GM19240 (cell line): ENCODE measurements around the gene ZNF516.

Experiments
- DNase-seq: peaks from one replicate; pipeline ENCODE4 v3.0.0; 2011; ENCODE audit warnings: low spot score; ENCODE audit not compliant: insufficient read length

Gene ZNF516

DNA sequence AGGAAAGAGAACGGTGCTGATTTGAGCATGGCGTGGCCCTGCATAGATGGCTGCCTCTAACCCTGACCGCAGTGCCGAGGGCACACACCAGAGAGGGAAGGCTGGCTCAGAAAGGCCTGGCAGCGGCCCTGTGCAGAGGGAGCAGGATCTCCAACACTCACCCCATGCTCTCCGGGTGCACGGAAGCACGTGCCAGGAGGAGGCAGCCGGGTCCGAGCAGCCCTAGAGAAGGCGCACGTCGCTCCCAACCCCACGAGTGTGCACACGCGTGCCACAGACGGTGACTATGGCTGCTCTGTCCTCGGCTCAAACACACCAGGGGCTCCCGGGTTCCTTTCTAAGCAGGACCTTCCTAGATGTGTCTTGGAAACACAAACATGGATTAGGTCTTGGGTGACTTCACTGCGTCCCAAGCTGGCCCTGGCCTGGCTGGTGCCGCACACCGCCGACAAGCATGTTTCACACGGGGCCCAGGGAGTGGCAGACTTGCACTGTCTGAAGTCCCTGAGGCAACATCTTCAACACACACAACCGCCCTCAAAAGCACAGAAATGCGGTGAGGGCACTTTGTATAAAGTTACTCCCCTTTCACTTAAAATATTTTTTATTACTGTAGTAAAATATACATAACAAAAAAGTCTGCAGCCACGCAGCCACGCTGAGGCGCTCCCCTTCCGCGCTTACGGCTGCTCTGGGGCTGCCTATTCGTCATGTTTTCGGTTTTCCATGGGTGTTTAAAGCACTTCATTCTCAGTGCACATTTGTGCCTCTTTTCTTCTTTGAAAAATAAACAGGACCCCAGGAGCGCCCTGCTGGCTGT, 110.0 kb downstream of the ZNF516 start:
- DNase-seq = no peak

DNA sequence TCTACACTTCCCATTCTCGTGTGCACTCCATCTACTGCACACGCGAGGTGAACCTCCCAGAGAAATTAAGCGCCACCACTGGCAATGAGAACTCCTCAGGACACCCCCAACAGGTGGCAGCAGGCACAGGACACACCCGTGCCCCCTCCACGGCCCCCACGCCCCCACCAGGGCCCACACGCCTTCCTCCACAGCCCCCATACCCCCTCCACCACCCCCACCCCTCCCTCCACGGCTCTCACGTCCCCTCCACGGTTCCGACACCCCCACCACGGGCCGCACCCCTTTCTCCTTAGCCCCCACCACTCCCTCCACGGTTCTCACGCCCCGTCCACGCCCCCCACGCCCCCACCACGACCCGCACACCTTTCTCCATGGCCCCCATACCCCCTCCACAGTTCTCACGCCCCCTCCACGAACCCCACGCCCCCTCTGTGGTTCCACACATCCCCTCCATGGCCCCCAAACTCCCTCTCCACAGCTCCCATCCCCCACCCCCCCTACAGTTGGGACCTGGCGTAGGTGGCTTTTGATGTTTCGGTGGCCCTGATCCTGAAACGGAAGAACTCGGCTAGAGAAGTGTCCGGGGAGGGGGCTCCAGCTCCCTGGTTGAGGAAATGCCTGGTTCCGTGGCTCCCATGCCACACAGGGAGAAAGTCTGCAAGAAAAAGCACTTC, 110.8 kb downstream of the ZNF516 start:
- DNase-seq = no peak

DNA sequence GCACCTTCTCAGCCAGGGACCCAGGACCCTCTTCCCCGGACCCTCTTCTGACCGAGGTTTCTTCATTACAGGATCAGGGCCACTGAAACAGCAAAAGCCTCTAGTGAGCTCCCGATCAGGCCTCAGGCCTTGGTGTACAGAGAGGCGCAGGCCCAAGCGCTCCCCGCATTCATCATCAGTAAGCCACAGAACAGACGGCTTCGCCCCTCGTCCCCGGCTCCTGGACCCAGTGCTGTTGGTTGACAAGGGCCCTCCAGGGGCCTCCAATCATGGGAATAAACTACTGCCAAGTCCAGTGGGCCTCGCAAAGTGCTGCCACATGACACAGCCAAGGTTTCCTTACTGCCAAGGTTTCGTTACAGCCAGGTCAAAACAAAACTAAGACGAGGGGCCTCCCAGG, 111.4 kb downstream of the ZNF516 start:
- no peak for DNase-seq

DNA sequence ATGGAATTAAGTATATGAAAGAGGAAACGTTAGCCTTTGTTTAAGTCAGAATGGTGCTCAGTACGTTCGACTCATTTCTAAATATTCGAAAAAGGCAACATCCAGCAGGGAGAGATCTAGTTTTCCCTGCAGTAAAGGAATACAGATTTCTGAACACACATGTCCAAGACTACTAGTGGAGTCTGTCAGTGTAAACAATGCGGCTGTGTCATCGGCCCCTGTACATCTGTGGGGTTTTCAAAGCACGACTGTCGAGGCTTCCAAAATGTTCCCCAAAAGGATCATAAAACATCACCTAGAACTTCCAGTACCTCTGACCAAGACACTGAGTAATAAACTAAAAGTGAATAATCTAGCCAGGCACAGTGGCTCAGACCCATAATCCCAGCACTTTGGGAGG, 112.8 kb downstream of the ZNF516 start:
- DNase-seq = no peak

DNA sequence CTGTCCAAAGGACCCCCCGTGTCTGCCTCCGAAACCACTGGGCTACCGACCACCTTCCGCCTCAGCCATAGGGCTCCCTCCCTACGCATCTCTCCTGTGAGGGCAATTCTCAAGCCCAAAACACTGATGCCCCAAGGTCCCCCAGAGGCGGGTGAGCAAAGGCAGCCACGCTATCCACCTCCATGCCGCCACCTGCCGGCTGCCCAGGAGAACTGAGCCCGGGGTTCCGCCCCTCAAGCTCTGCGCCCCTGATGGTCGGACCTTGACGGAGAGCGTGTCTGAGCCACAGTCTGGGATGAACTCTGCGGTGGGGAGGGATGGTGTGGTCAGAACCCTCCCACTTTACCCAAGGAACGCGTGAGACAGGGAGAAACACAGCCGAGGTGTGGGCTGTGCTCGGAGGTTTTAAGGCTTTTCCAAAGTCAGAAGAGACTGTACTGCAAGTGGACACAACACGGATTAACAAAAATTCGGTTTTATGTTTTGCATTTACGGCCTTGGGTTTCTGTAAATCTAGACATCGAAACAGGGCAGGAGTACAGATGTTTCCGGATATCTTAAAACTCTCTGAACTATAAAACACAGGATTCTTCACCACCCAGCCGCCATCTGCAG, 114.1 kb downstream of the ZNF516 start:
- no peak for DNase-seq

DNA sequence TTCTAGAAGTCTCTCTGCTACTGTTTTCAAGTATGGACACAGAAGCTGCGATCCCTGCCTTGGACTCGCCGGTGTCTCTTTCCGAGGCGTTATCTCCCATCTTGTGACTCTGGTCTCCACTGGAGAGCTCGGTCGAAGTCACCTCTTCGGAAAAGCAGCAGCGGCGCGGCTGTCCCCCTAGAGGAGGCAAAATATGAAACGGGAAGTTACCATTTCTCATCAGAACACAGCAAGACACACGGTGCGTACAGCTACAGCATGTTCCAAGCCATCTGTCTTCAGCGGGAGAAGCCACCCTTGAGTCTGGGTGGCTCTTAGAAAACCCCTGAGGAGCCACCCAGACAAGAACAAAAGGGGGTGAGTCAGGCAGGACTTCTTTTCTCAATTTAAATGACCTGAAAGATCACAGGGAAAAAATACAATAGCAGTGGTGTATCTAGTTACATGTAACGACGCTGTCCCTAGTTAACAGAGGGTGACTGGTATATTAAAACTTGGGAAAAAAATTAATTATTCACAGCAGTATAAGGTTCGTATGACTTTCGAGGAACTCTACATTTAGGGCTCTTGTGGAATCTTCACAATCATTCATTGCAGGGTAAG, 114.8 kb downstream of the ZNF516 start:
- no peak for DNase-seq

DNA sequence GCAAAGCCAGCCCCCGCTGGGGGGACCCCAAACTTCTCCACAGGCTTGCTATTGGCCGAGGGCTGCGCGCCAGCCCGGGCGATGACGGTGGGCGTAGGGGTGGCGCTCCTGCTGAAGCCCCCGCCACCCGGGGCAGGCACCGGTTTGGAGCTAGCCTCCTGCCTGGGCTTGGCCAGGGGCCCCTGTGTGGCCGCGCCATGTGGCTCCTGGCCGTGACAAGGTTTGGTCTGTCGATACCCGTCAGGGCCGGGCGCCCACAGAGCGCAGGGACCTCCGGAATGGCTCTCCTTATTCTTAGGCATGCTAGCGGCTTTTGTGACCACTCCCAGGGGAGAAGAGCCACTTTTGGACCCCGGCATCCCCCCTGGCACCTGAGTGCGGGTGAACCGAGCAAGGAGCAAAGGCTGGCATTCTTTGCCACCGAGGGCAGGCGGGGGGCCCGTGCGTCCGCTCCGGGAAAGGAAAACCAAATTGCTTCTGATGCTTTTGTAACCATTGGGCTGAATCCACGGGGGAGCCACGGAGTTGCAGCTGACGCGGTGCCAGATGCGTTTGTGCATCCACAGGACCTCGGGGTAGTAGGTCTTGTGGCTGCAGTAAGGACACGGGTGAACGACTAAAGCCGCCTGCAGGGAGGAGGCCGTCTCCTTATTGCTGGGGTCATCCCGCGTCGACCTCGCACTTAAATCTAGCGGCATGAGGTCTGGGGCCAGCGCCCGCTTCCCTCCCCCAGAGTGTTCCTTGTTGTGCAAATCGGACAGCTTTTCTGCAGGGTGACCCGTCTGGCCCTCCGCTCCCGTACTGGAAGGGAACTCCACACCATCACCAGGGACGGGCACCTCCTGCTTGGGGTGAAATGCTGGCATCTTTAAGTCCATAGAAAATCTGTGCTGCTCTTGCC, 115.6 kb downstream of the ZNF516 start:
- no peak for DNase-seq

DNA sequence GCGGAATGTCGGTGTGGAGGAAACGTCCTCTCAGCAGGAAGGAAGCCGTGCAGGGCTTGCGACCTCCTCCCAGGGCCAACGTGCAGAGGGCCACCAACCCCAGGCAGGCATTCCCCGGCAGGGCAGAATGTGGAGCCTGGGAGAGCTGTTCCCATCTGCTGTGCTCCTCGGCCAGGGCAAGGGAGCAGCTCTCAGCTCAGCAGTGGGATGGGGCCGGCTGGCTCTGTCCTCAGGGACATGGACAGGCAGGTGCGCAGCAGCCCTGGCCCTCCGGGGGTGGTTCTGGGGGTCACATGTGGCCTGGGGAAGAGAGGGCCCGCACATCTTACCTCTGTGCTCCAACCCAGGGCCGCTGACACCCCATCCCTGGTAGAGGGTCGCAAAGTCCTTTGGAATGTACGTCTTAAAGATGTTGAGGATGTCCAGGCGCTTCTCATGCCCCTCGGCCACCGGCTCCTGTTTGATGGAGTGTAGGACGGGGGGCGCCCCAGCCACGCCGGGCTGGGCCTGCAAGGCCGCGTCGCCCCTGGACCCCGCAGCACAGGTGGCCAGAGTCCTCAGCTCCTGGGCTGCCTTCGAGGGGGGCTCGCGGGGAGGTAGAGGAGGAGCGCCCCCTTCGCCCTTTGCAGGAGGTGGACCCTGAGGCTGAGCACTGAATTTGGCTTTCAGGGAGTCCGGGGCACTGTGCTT, 116.4 kb downstream of the ZNF516 start:
- no peak for DNase-seq

DNA sequence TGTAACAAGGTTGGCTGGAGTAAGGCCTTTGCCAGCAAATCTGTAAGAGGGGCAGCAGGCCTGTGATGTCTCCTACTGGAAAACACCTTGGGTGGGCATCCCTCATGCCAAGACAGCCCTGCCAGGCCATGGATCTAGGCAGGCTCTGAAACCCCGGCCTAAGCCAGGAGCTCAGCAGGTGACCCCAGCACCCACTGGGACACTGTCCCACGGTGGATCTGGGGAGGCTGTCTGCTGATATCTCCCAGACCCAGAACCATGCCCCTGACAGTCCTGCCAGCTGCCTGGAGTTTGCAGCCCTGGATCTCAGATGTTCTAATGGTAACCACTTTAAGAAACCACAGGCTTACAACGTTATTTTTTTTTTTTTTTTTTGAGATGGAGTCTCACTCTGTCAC, 117.7 kb downstream of the ZNF516 start:
- DNase-seq = no peak

DNA sequence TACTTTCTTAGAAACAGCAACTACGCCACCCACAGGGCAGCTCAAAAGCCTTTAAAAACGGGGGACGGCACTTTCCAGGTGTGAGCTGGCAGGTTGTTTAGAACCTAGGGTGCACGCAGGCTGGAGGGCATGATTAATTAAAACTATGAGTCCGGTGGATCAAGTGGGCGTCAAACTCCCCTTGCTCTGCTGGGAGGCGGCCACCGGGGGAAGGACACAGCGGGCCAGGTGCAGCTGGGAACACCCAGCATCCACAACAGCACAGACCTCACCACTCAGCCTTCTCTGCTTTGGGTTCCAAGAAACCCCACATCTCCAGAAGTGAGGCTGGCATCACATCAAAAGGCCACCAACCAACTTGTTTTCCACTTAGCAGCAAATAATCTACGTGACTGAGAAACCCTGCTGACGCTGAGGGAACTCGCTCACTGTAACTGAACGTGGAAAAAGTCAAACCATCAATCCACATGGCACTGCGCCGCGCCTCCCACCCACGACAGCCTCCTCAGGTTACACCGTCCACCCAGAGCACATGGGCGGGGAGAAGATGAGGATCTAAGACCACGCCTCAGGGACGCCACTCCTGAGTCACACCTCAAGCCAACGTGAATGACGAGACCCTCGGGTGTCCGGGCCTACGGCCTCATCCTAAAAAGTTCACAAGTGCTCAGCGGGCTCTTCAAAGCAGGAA, 118.2 kb downstream of the ZNF516 start:
- DNase-seq = no peak

DNA sequence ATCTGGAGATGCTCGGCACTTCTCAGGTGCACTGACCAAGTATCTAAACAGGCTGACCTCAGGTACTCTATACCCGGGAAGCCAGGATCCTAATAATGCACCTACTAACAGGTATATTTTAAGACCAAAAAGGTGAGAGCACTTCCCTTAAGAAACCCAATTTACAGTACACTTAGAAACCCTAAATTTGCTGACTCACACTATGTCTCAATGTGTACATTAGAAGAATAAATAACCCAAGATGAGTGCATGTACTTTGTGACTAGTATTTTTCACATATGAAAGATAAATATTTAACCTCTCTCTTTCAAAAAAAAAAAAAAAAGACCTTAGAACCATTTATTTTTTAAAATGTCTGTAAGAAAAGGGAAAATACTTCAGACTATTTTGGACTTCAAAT, 118.8 kb downstream of the ZNF516 start:
- no peak for DNase-seq

DNA sequence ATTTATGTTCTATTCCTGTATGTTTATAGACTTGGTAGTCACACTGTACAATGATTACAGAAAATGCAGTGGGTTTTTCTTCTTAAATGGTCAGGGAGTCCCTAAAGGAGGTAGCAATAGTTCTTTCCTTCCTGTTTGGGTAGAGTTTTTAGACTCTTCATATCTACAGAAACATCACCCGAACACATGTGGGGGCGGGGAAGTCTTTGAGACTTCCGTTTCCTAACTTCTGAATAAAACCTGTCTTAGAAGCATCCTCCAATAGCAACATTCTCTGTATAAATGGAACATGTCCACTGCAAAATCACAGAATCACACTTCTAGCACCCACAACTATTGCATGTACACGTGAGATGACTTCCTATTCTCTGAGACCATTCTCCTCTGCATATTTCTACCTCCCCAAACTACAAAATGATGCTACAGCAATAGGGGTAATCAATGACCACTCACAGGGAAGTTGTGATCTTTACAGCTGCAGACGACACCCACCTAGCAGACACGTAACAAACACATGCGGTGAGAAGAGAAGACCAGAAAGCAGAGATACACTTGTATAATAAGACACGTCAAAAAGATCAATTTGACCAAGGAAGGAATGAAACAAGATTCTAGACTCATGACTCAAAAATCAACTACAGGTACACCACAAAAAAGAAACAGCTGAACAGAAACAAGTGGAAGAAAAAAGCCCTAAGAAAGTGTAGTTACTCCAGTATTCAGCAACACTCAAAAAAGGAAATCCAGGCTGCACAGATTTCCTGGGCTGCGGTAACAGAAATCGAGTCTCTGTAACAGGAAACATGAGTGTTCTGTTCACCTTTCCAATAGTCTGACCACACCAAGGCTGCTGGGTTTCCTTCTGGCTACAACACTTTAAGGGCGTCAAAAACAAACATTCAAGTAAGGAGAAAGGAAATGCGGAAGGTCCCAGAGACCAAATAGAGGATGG, 120.4 kb downstream of the ZNF516 start:
- no peak for DNase-seq

DNA sequence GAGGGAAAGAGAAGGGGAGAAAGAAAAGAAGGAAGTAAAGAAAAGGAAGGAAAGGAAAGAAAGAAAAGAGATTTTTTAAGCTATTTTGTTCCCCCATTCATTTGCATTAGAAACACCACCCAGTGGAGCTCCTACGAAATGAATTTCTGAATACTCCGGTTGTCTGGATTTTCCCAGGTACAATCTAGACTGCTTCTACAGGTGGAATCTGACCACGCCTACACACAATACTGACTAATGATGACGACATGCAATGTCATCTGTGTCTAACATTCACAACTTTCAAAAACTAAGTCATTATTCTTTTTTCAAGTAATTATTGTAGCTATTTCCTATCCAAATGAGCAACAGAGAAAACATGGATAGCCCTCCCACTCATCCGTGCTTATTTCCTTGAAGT, 121.7 kb downstream of the ZNF516 start:
- no peak for DNase-seq

DNA sequence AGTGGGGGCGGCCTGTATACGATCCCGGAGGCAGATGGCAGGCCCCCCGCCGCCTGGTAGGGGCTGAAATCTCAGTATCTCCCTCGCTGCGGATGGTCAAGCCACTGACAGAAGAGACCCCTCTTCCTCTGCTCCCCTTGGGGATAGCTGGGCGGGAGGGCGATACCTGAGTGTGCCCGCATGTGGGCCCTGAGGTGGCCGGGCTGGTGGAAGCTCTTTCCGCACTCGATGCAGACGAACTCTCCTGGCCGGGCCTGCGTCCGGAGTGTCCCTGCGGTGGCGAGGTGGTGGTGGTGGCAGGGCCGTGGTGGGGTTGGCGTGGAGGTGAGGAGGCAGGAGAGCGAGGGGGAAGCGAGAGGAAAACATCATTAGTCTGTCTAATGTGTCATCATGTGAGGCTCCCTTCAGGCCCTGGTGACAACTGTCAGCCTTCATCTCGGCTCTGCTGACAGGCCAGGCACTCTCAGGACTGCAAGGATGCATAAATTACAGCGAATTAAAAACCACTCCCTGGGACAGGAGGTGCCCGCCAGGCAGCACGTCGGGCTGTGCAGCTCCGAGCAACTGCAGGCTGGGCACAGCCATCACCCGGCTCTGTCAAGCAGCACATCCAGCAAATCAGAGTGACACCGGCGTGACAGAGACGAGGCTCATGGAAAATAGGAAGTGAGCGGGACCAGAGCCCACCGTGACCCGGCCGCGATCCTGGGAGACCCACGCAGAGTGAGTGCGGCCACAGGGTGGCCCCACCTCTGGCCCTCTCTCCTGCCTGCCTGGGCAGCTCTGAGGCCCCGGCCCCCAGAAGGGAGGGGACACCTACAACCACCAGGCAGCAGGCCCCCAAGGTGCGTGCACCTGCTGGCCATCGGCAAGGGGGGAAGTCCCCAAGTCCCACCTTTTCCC, 123.5 kb downstream of the ZNF516 start:
- no peak for DNase-seq

DNA sequence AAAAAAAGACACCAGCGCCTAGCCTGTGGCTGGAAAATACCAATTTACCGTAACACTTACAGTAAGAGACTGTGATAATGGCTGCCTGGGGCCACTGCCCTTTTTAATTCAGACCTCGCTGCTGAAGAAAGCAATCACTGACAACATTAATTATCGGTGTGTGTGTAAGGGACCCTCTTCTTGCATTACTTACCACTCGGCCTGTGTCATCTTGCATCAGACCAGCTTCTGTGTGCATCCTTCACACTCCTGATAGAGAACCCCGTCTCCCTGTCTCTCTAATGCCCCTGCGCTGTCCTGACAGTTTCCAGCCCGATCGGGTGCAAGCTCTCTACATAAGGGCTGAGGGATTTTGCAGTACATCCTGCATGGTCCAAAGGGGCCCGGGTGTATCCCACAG, 124.4 kb downstream of the ZNF516 start:
- no peak for DNase-seq

DNA sequence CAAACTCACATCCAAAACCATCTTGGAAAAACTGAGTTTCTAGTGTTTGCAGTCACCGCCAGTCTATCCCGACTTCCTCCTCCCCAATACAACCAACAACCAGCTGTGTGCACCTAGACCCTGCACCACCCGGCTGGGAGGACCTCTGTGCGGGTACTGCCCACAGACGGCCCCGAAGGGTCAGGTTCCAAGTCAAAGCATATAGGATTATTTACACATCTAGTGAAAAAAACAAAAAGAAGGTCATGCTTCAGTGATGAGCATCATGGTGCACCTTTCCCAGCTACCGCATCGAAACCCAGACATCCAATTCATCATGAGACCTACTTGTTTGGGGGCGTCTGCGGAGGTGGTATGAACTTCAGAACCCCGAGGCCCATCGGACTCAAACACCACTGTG, 124.8 kb downstream of the ZNF516 start:
- no peak for DNase-seq

DNA sequence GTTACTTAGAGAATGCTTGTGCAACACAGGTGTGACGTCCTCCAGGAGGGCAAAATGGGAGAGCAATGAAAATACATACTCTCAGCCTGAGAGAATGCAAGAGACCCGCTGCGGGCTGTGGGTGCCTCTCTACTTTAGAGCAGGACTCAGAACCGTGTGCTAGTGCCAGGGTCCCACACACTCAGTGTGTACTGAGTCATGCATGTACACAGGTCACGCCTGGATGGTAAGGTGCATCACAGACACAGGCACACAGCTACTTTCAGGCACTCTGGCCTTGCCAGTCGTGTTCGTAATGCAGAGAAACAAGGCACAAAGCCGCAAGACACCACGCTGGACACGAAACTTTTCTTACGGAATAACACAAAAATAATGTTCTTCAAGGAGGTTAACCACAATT, 125.3 kb downstream of the ZNF516 start:
- no peak for DNase-seq

DNA sequence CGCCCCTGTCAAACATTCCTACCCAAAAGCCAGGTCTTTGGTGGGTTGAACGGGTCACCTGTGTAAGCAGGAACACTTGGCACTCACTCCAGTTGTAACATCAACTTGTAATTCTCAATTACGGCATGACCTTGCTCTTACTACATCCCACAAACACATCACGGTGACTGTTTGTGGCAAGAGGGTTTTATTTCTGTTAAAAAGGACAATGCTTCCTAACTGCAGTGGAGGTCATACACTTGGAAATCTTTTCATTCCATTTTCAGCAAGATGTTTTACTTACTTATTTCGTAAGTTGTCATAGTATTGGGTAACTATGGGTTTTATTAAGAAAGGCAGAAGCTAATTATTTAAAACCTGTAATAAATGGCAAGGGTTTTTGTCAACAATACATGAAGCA, 126.1 kb downstream of the ZNF516 start:
- no peak for DNase-seq
